Islet precursor cell (in vitro differentiated cells): ENCODE measurements around the gene CTXND1.
"Not testable (repeated sequence)": the region's sequence is repeated elsewhere in the genome, so short reads cannot be mapped to it uniquely, and the experiment has no call there.

ENCODE experiments used
- DNase-seq: peaks from one replicate; pipeline ENCODE4 v3.0.0-alpha.2; 2018

CTXND1 gene

GRCh38 chr15:80252121-80252518, at the start of gene CTXND1:
CTXND1 (minus strand) TSS chr15:80252213; CDS start chr15:80201949, 50,264 bp downstream.
- DNase-seq = peak; percentile 63

GRCh38 chr15:80301472-80301871, 49.5 kb upstream of the CTXND1 start:
- DNase-seq = no peak

GRCh38 chr15:80295777-80296176, 43.8 kb upstream of the CTXND1 start:
- DNase-seq = not testable (repeated sequence)

- no peak for DNase-seq
Measured at GRCh38 chr15:80292079-80292478, 40.1 kb upstream of the CTXND1 start.

- not testable (repeated sequence) for DNase-seq
Measured at GRCh38 chr15:80290891-80291290, 38.9 kb upstream of the CTXND1 start.

- DNase-seq = no peak
Measured at GRCh38 chr15:80289528-80290495, 37.8 kb upstream of the CTXND1 start.

GRCh38 chr15:80288131-80288530, 36.1 kb upstream of the CTXND1 start:
- no peak for DNase-seq

- no peak for DNase-seq
Measured at GRCh38 chr15:80286055-80286454, 34.0 kb upstream of the CTXND1 start.

GRCh38 chr15:80285379-80285778, 33.4 kb upstream of the CTXND1 start:
- no peak for DNase-seq

- DNase-seq = no peak
Measured at GRCh38 chr15:80283531-80283930, 31.5 kb upstream of the CTXND1 start.

GRCh38 chr15:80277147-80277546, 25.1 kb upstream of the CTXND1 start:
- DNase-seq = no peak

- DNase-seq = no peak
Measured at GRCh38 chr15:80275961-80276360, 23.9 kb upstream of the CTXND1 start.

- DNase-seq = no peak
Measured at GRCh38 chr15:80274996-80275395, 23.0 kb upstream of the CTXND1 start.

GRCh38 chr15:80274554-80274953, 22.5 kb upstream of the CTXND1 start:
- no peak for DNase-seq

GRCh38 chr15:80272987-80273386, 21.0 kb upstream of the CTXND1 start:
- DNase-seq = no peak

- DNase-seq = no peak
Measured at GRCh38 chr15:80270472-80270871, 18.5 kb upstream of the CTXND1 start.

GRCh38 chr15:80268101-80268500, 16.1 kb upstream of the CTXND1 start:
- no peak for DNase-seq

GRCh38 chr15:80267658-80268057, 15.6 kb upstream of the CTXND1 start:
- DNase-seq = no peak

GRCh38 chr15:80266745-80267144, 14.7 kb upstream of the CTXND1 start:
- no peak for DNase-seq

- DNase-seq = no peak
Measured at GRCh38 chr15:80266113-80266512, 14.1 kb upstream of the CTXND1 start.

GRCh38 chr15:80265021-80265420, 13.0 kb upstream of the CTXND1 start:
- DNase-seq = no peak

GRCh38 chr15:80264031-80264430, 12.0 kb upstream of the CTXND1 start:
- DNase-seq = no peak

- no peak for DNase-seq
Measured at GRCh38 chr15:80260551-80260950, 8.5 kb upstream of the CTXND1 start.

- no peak for DNase-seq
Measured at GRCh38 chr15:80259942-80260510, 8.0 kb upstream of the CTXND1 start.
